HG03039 (cell line): Measurements from ENCODE around the gene BTG1.

ENCODE experiments used
- ATAC-seq: cut with Tn5 transposase; IDR thresholded peaks from one replicate; pipeline ENCODE4 v1.9.1; 2021; ENCODE audit warnings: mild to moderate bottlenecking, moderate library complexity; ENCODE audit not compliant: unreplicated experiment

BTG1 gene

GRCh38 chr12:92134638-92135274, 10.9 kb downstream of the BTG1 start:
- ATAC-seq, result no peak

GRCh38 chr12:92133795-92134637, 11.6 kb downstream of the BTG1 start:
- ATAC-seq, result no peak

- no peak for ATAC-seq
Measured at GRCh38 chr12:92133171-92133570, 12.5 kb downstream of the BTG1 start.

- no peak for ATAC-seq
Measured at GRCh38 chr12:92132288-92132687, 13.4 kb downstream of the BTG1 start.

- ATAC-seq, result no peak
Measured at GRCh38 chr12:92130999-92131398, 14.6 kb downstream of the BTG1 start.

- no peak for ATAC-seq
Measured at GRCh38 chr12:92129609-92130008, 16.0 kb downstream of the BTG1 start.

- ATAC-seq, result no peak
Measured at GRCh38 chr12:92128612-92129011, 17.0 kb downstream of the BTG1 start.

GRCh38 chr12:92124689-92125029, 21.0 kb downstream of the BTG1 start:
- ATAC-seq, result no peak

GRCh38 chr12:92123780-92124688, 21.6 kb downstream of the BTG1 start:
- no peak for ATAC-seq

- ATAC-seq, result no peak
Measured at GRCh38 chr12:92122941-92123779, 22.5 kb downstream of the BTG1 start.

- ATAC-seq, result no peak
Measured at GRCh38 chr12:92121826-92122225, 23.8 kb downstream of the BTG1 start.

GRCh38 chr12:92118826-92119536, 26.7 kb downstream of the BTG1 start:
- no peak for ATAC-seq

GRCh38 chr12:92114834-92115233, 30.8 kb downstream of the BTG1 start:
- ATAC-seq, result no peak

- ATAC-seq, result no peak
Measured at GRCh38 chr12:92111256-92111655, 34.4 kb downstream of the BTG1 start.

GRCh38 chr12:92110083-92110640, 35.5 kb downstream of the BTG1 start:
- no peak for ATAC-seq

- no peak for ATAC-seq
Measured at GRCh38 chr12:92109613-92110012, 36.0 kb downstream of the BTG1 start.

- ATAC-seq, result no peak
Measured at GRCh38 chr12:92108651-92109050, 37.0 kb downstream of the BTG1 start.

- no peak for ATAC-seq
Measured at GRCh38 chr12:92107621-92108131, 38.0 kb downstream of the BTG1 start.

GRCh38 chr12:92107094-92107493, 38.6 kb downstream of the BTG1 start:
- ATAC-seq, result no peak
